Colonic mucosa (tissue), 4 donors: ENCODE results near the gene ST8SIA5. TPM values are rescaled to one million over a fixed set of nuclear protein-coding genes. Genes with fewer than 3 reads are reported as not detected.

Experiments
- DNase-seq: peaks from one replicate; pipeline ENCODE4 v3.0.0-alpha.2; 2020
- H3K27ac ChIP-seq: fragments of 200-600 bp; one replicate; pipeline ENCODE4 v1.8.0; 2021
- H3K27me3 ChIP-seq: fragments of 200-600 bp; one replicate; pipeline ENCODE4 v1.8.0; 2021
- H3K36me3 ChIP-seq: fragments of 200-600 bp; one replicate; pipeline ENCODE4 v1.8.0; 2021
- H3K4me1 ChIP-seq: fragments of 200-600 bp; one replicate; pipeline ENCODE4 v1.8.0; 2021; ENCODE audit warnings: mild to moderate bottlenecking
- H3K4me3 ChIP-seq: fragments of 200-600 bp; one replicate; pipeline ENCODE4 v1.8.0; 2021
- H3K9ac ChIP-seq, 2 donors: one replicate each; pipeline ENCODE4 v1.7.0; 2013; ENCODE audit warnings: control low read depth in 2 of 2, low read depth in 2 of 2, low read length in 2 of 2
- H3K9me3 ChIP-seq: fragments of 200-600 bp; one replicate; pipeline ENCODE4 v1.8.0; 2021
- CTCF ChIP-seq: fragments of 200-600 bp; IDR thresholded peaks from one replicate; pipeline ENCODE4 v1.8.0; 2022; ENCODE audit warnings: antibody characterized with exemption, mild to moderate bottlenecking
- intact Hi-C: fragments of 100-400 bp; cut with DNase I; formaldehyde crosslinking; loops from one replicate; pipeline ENCODE4 v1.14.1; 2022
- total RNA-seq, 2 donors: library from RNA; stranded (reverse); fragmentation: NEBNext Ultra II Directional in 1 of 2; extraction: Animal tissue kit (Norgen Biotek cat#: 25700) in 1 of 2; gene quantifications; one replicate each; pipeline ENCODE4 v1.2.1, GENCODE V29; 2021
- donor health status: healthy.
- donor health status: DM: no; HTN: no; CAD: no.
- donor health status: DM: no; HTN: no; CAD: no.

ST8SIA5 gene
- total RNA-seq, 2 donors from 2014 or later, result 0.32 to 0.37 TPM

DNA sequence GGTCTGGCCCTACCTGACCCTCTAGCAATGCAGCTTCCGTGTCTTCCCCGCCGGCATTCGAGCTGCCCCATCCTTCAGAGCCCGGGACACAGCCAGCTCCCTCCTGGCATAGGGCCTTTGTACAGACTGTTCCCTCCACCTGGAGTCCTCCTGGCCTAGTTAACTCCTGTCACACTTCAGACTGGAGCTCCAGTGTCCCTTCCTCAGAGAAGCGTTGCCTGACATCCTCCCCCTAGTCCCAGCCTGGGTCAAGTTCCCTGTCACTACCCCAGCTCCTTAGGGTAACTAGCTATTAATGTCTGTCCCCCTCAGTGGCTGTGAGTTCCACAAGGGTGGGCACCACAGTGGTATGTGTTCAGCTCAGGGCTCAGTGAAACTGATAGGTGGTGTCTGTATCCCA lies 54.4 kb downstream of the ST8SIA5 start:
- DNase-seq, result no peak
- Histone ChIP-seq H3K9ac (no peak overlapping the region), H3K27me3 (no peaks in the 10 kb centered on the region), H3K9me3 (no peaks in the 10 kb centered on the region), H3K36me3 (no peaks in the 10 kb centered on the region), H3K4me3 (no peak overlapping the region), H3K27ac (no peak overlapping the region), H3K4me1 (no peaks in the 10 kb centered on the region)
- intact Hi-C loops, result no loop called here
- TF ChIP-seq CTCF, result no peak

DNA sequence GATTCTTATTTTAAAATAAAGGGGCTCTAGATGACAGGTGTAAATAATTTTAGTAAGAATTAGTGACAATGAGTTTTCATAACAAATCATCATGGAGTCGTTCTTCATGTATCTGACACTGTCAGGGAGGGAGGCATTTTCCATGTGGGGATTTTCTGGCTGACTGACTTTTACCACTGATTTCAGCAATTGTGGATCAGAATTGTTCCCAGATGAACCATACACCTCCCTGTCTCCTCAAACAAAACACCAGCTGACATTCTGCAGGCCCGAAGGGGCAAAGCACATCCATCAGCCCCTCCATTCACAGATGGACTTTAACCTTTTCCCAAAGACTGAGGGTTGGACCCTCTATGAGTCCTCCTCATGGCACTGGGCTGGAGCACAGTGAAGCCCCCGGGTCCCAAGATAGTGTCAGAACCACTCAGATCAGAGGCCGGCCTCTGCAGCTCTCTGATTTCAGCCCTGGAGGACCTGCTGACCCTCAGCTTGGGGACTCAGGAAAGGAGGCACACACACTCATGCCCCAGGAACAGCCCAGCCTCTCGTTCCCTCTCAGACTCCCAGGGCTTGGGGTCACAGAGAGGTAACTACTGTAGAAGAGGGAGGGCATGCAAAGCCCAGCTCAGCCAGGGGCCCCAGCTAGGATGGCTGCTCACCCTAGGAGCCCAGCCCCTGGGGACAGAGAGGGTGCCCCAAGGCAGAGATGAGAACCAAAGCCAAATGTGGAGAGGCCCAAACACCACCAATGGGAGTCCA lies 56.6 kb downstream of the ST8SIA5 start:
- intact Hi-C loops, result no loop called here
- no peaks in the 10 kb centered on the region for H3K27me3 ChIP-seq
- H3K4me3 ChIP-seq, result no peak overlapping the region
- H3K4me1 ChIP-seq, result no peaks in the 10 kb centered on the region
- no peak for DNase-seq
- H3K9me3 ChIP-seq, result no peaks in the 10 kb centered on the region
- no peak overlapping the region for H3K9ac ChIP-seq
- no peak overlapping the region for H3K27ac ChIP-seq
- no peaks in the 10 kb centered on the region for H3K36me3 ChIP-seq
- TF ChIP-seq CTCF, result no peak

DNA sequence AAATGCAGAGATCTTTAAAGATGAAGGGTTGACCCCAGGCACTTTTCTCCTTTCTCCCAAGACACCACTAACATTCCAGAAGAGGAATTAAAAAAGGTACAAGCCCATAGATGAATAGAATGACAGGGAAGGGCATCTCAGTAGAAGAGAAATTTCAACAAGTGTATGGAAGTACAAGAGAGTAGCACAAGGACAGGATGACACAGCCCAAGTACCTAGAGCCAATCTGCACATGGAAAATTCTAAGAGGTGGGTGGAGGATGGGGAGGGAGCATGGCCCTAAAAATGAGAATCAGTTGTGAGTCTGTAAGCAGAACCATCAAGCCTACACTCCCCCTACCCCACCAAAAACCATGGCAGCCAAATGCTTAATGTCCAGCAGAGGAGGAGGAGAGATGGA lies 60.2 kb downstream of the ST8SIA5 start:
- Histone ChIP-seq H3K27ac (no peak overlapping the region), H3K27me3 (no peaks in the 10 kb centered on the region), H3K4me3 (no peak overlapping the region), H3K36me3 (no peaks in the 10 kb centered on the region), H3K4me1 (no peaks in the 10 kb centered on the region), H3K9ac (no peak overlapping the region), H3K9me3 (no peaks in the 10 kb centered on the region)
- DNase-seq, result no peak
- TF ChIP-seq CTCF, result no peak
- intact Hi-C loops, result no loop called here

DNA sequence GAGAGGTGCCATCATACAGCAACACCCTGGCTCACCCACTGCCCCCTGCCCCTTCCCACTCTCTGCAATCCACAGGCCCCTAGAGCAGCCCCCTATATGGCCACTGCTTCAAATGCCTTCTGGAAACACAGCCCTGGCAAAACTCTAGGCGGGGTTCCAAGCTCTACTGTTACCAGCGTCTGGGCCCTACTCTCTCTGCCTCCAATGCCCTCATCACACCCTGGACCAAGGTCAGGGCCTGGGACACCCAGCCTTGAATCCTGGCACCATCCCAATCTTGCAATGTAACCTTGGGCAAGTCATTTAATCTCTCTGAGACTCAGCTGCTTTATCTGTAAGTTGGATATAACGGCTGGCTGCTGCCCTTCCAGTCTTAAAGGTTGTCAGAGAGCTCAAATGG lies 60.6 kb downstream of the ST8SIA5 start:
- Histone ChIP-seq H3K27me3 (no peaks in the 10 kb centered on the region), H3K4me1 (no peaks in the 10 kb centered on the region), H3K36me3 (no peaks in the 10 kb centered on the region), H3K9me3 (no peaks in the 10 kb centered on the region), H3K27ac (no peak overlapping the region), H3K4me3 (no peak overlapping the region), H3K9ac (no peak overlapping the region)
- intact Hi-C loops, result no loop called here
- no peak for TF ChIP-seq CTCF
- DNase-seq, result no peak

GRCh38 chr18:46693996-46694395 lies 62.9 kb downstream of the ST8SIA5 start:
- Histone ChIP-seq H3K36me3 (no peaks in the 10 kb centered on the region), H3K4me1 (no peaks in the 10 kb centered on the region), H3K4me3 (no peak overlapping the region), H3K27ac (no peak overlapping the region), H3K9ac (no peak overlapping the region), H3K9me3 (no peaks in the 10 kb centered on the region), H3K27me3 (no peaks in the 10 kb centered on the region)
- intact Hi-C loops, result no loop called here
- no peak for DNase-seq
- no peak for TF ChIP-seq CTCF
